IPS DF 6.9 (cell line): ENCODE measurements around the gene DOCK2.

Experiments
- DNase-seq: peaks from one replicate; pipeline ENCODE4 v3.0.0-alpha.2; 2013; ENCODE audit warnings: low read depth, low spot score
- H3K27ac ChIP-seq: one replicate; pipeline ENCODE4 v1.5.1; 2013; ENCODE audit warnings: low read length, control low read depth
- H3K27me3 ChIP-seq: 2 replicates; pipeline ENCODE4 v1.6.1; 2013; ENCODE audit warnings: mild to moderate bottlenecking, low read length; ENCODE audit not compliant: control insufficient read depth, insufficient read depth
- H3K36me3 ChIP-seq: 2 replicates; pipeline ENCODE4 v1.6.1; 2013; ENCODE audit warnings: low read length; ENCODE audit not compliant: control insufficient read depth, insufficient read depth
- H3K4me1 ChIP-seq: 2 replicates; pipeline ENCODE4 v1.6.1; 2013; ENCODE audit warnings: low read length; ENCODE audit not compliant: control insufficient read depth, insufficient read depth
- H3K4me3 ChIP-seq: 2 replicates; pipeline ENCODE4 v1.5.1; 2013; ENCODE audit warnings: mild to moderate bottlenecking, low read length
- H3K9me3 ChIP-seq: 2 replicates; pipeline ENCODE4 v1.6.1; 2013; ENCODE audit warnings: low read length, inconsistent platforms; ENCODE audit not compliant: control insufficient read depth, insufficient read depth
- WGBS: extraction: QIAGEN DNeasy Blood & Tissue Kit; methylation state at CpG from one replicate; pipeline ENCODE4 v1.1.7; 2013; ENCODE audit warnings: mixed read lengths, missing lambda C conversion rate; ENCODE audit not compliant: insufficient read length, insufficient coverage; 5-methylcytosine and 5-hydroxymethylcytosine counted together

DOCK2 gene

GRCh38 chr5:169682026-169682425, 45.0 kb downstream of the DOCK2 start:
- H3K36me3 ChIP-seq, result no peaks in the 10 kb centered on the region
- no peak overlapping the region for H3K4me3 ChIP-seq
- DNase-seq, result no peak
- no CpG with 5 or more reads among the region's 2 CpGs for WGBS
- H3K4me1 ChIP-seq, result no peaks in the 10 kb centered on the region
- H3K27ac ChIP-seq, result no peak overlapping the region
- no peaks in the 10 kb centered on the region; the same call in 1 of the 2 replicates for H3K9me3 ChIP-seq
- H3K27me3 ChIP-seq, result no peaks in the 10 kb centered on the region

GRCh38 chr5:169686137-169686536, 49.1 kb downstream of the DOCK2 start:
- H3K27me3 ChIP-seq, result no peaks in the 10 kb centered on the region
- no peak overlapping the region for H3K4me3 ChIP-seq
- no peaks in the 10 kb centered on the region; the same call in 1 of the 2 replicates for H3K9me3 ChIP-seq
- no CpG with 5 or more reads among the region's 5 CpGs for WGBS
- H3K27ac ChIP-seq, result no peak overlapping the region
- H3K4me1 ChIP-seq, result no peaks in the 10 kb centered on the region
- no peaks in the 10 kb centered on the region for H3K36me3 ChIP-seq
- no peak for DNase-seq

- no peaks in the 10 kb centered on the region for H3K36me3 ChIP-seq
- H3K27ac ChIP-seq, result no peak overlapping the region
- no peaks in the 10 kb centered on the region for H3K4me1 ChIP-seq
- no CpG with 5 or more reads among the region's 3 CpGs for WGBS
- DNase-seq, result no peak
- H3K27me3 ChIP-seq, result no peaks in the 10 kb centered on the region
- no peaks in the 10 kb centered on the region; the same call in 1 of the 2 replicates for H3K9me3 ChIP-seq
- H3K4me3 ChIP-seq, result no peak overlapping the region
These were observed 51.0 kb downstream of the DOCK2 start for GRCh38 chr5:169688106-169688505.

GRCh38 chr5:169691471-169691870, 54.4 kb downstream of the DOCK2 start:
- Histone ChIP-seq H3K4me3 (no peak overlapping the region), H3K27ac (no peak overlapping the region), H3K36me3 (no peaks in the 10 kb centered on the region), H3K4me1 (no peaks in the 10 kb centered on the region), H3K9me3 (no peaks in the 10 kb centered on the region), H3K27me3 (no peaks in the 10 kb centered on the region)
- DNase-seq, result no peak
- no CpG with 5 or more reads among the region's 1 CpG for WGBS

GRCh38 chr5:169694091-169694625, 57.1 kb downstream of the DOCK2 start:
- H3K27me3 ChIP-seq, result no peaks in the 10 kb centered on the region
- H3K4me1 ChIP-seq, result no peaks in the 10 kb centered on the region
- no CpG with 5 or more reads among the region's 3 CpGs for WGBS
- H3K9me3 ChIP-seq, result no peaks in the 10 kb centered on the region
- H3K4me3 ChIP-seq, result no peak overlapping the region
- DNase-seq, result no peak
- H3K27ac ChIP-seq, result no peak overlapping the region
- no peaks in the 10 kb centered on the region for H3K36me3 ChIP-seq

GRCh38 chr5:169695025-169695625, 58.0 kb downstream of the DOCK2 start:
- Histone ChIP-seq H3K36me3 (no peaks in the 10 kb centered on the region), H3K4me1 (no peaks in the 10 kb centered on the region), H3K4me3 (no peak overlapping the region), H3K9me3 (no peaks in the 10 kb centered on the region), H3K27me3 (no peaks in the 10 kb centered on the region), H3K27ac (no peak overlapping the region)
- DNase-seq, result no peak
- no CpG with 5 or more reads among the region's 6 CpGs for WGBS

- H3K9me3 ChIP-seq, result no peaks in the 10 kb centered on the region
- no CpG with 5 or more reads among the region's 8 CpGs for WGBS
- no peak overlapping the region for H3K4me3 ChIP-seq
- no peak for DNase-seq
- H3K27me3 ChIP-seq, result no peaks in the 10 kb centered on the region
- H3K27ac ChIP-seq, result no peak overlapping the region
- no peaks in the 10 kb centered on the region for H3K36me3 ChIP-seq
- no peaks in the 10 kb centered on the region for H3K4me1 ChIP-seq
These were observed 58.9 kb downstream of the DOCK2 start for GRCh38 chr5:169695919-169696490.

GRCh38 chr5:169696621-169697510, 59.8 kb downstream of the DOCK2 start:
- WGBS, result no CpG with 5 or more reads among the region's 6 CpGs
- H3K4me1 ChIP-seq, result no peaks in the 10 kb centered on the region
- H3K27me3 ChIP-seq, result no peaks in the 10 kb centered on the region
- H3K27ac ChIP-seq, result no peak overlapping the region
- no peak overlapping the region for H3K4me3 ChIP-seq
- H3K36me3 ChIP-seq, result no peaks in the 10 kb centered on the region
- no peaks in the 10 kb centered on the region for H3K9me3 ChIP-seq
- DNase-seq, result no peak

GRCh38 chr5:169697511-169697890, 60.4 kb downstream of the DOCK2 start:
- H3K4me1 ChIP-seq, result no peaks in the 10 kb centered on the region
- H3K27me3 ChIP-seq, result no peaks in the 10 kb centered on the region
- no peaks in the 10 kb centered on the region for H3K36me3 ChIP-seq
- no peak overlapping the region for H3K27ac ChIP-seq
- no CpG with 5 or more reads among the region's 2 CpGs for WGBS
- DNase-seq, result no peak
- H3K9me3 ChIP-seq, result no peaks in the 10 kb centered on the region
- H3K4me3 ChIP-seq, result no peak overlapping the region

- DNase-seq, result no peak
- no peaks in the 10 kb centered on the region for H3K4me1 ChIP-seq
- no CpG with 5 or more reads among the region's 3 CpGs for WGBS
- no peaks in the 10 kb centered on the region for H3K9me3 ChIP-seq
- no peaks in the 10 kb centered on the region for H3K36me3 ChIP-seq
- no peak overlapping the region for H3K4me3 ChIP-seq
- no peak overlapping the region for H3K27ac ChIP-seq
- H3K27me3 ChIP-seq, result no peaks in the 10 kb centered on the region
These were observed 60.9 kb downstream of the DOCK2 start for GRCh38 chr5:169697976-169698375.
